ENCODE results near the gene SLC9C1. TPM values are rescaled to one million over a fixed set of nuclear protein-coding genes. Genes with fewer than 3 reads are reported as not detected.

SLC9C1 gene
- total RNA-seq, 1 donor from 2014 or later, result 2.2 TPM

DNA sequence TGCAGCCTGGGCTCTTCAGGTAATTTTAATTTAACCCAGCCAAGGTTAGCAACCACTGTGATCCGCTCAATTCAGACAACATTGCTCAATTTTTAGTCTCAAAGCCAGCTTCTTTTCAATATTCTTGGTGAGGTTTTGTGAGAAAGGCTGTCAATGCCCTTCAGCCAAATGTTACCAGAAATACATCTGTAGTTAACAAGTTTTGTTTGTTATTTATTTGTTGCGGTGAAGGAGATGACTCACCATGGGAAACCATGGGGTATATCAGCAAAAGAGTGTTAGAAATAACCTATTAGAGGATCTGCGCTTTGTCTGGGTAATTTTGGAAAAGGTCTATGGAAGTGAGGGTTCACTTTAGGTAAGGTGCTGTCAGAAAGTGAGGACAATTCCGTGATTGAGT is 5.0 kb downstream of the SLC9C1 start:
- DNase-seq (ENCODE audit: low read depth), result no peak
- TF ChIP-seq, protein P1, sequence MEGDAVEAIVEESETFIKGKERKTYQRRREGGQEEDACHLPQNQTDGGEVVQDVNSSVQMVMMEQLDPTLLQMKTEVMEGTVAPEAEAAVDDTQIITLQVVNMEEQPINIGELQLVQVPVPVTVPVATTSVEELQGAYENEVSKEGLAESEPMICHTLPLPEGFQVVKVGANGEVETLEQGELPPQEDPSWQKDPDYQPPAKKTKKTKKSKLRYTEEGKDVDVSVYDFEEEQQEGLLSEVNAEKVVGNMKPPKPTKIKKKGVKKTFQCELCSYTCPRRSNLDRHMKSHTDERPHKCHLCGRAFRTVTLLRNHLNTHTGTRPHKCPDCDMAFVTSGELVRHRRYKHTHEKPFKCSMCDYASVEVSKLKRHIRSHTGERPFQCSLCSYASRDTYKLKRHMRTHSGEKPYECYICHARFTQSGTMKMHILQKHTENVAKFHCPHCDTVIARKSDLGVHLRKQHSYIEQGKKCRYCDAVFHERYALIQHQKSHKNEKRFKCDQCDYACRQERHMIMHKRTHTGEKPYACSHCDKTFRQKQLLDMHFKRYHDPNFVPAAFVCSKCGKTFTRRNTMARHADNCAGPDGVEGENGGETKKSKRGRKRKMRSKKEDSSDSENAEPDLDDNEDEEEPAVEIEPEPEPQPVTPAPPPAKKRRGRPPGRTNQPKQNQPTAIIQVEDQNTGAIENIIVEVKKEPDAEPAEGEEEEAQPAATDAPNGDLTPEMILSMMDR (IDR thresholded peaks at IDR 0.05; ENCODE audit: insufficient read depth, low read length, poor library complexity, severe bottlenecking), result no peak
- Histone ChIP-seq H3K36me3 (ENCODE audit: control insufficient read depth, insufficient read depth, low read length) (no peaks in the 10 kb centered on the region), H3K27me3 (ENCODE audit: control insufficient read depth, insufficient read depth, low read length) (no peaks in the 10 kb centered on the region), H3K4me3 (ENCODE audit: low read depth, low read length) (no peak overlapping the region)

DNA sequence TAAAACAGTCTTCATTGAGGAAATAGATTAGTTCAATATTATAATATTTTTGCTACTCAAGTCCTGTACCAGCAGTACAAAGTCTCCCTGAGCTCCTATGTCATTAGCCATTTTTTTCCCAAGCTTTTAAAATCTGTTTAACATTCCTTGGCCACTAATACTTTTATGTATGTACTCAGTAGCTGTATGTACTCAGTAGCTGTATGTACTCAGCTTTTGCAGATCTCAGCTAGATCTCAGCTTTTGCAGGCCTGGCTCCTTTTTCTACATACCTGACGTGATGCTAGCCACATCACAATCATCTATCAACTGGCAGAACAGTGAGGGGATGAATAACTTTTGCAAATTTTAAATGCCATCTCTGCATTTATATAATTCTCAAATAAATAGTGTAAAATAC is 13.8 kb downstream of the SLC9C1 start:
- no peak overlapping the region for H3K4me3 ChIP-seq (ENCODE audit: low read depth, low read length)
- TF ChIP-seq, protein P1 (IDR thresholded peaks at IDR 0.05; ENCODE audit: insufficient read depth, low read length, poor library complexity, severe bottlenecking), result no peak
- DNase-seq (ENCODE audit: low read depth), result no peak
- no peaks in the 10 kb centered on the region for H3K36me3 ChIP-seq (ENCODE audit: control insufficient read depth, insufficient read depth, low read length)
- no peaks in the 10 kb centered on the region for H3K27me3 ChIP-seq (ENCODE audit: control insufficient read depth, insufficient read depth, low read length)

- no peaks in the 10 kb centered on the region for H3K36me3 ChIP-seq (ENCODE audit: control insufficient read depth, insufficient read depth, low read length)
- no peak for DNase-seq (ENCODE audit: low read depth)
- no peak overlapping the region for H3K4me3 ChIP-seq (ENCODE audit: low read depth, low read length)
- no peaks in the 10 kb centered on the region for H3K27me3 ChIP-seq (ENCODE audit: control insufficient read depth, insufficient read depth, low read length)
- TF ChIP-seq, protein P1 (IDR thresholded peaks at IDR 0.05; ENCODE audit: insufficient read depth, low read length, poor library complexity, severe bottlenecking), result no peak
Measured at GRCh38 chr3:112273536-112273935, 20.5 kb downstream of the SLC9C1 start.

DNA sequence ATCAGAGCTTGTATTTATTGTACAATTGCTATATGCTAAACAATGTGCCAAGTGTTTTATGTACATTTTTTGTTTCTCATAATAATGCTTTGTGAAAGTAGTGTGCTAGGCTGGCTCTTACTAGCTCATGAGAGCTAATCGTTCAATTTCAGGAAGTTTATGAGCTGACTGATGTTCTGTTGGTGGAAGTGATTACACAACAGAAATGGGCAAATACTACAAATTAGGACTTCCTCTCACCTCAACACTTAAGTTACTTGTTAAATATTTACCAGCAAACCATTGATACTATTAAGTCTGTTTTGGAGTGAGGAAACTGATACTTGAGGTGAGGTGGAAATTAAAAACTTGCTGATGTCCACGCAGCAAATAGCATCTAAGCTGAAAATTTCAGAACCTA is 32.3 kb downstream of the SLC9C1 start:
- TF ChIP-seq, protein P1 (IDR thresholded peaks at IDR 0.05; ENCODE audit: insufficient read depth, low read length, poor library complexity, severe bottlenecking), result no peak
- Histone ChIP-seq H3K4me3 (ENCODE audit: low read depth, low read length) (no peak overlapping the region), H3K36me3 (ENCODE audit: control insufficient read depth, insufficient read depth, low read length) (no peaks in the 10 kb centered on the region), H3K27me3 (ENCODE audit: control insufficient read depth, insufficient read depth, low read length) (no peaks in the 10 kb centered on the region)
- DNase-seq (ENCODE audit: low read depth), result no peak

DNA sequence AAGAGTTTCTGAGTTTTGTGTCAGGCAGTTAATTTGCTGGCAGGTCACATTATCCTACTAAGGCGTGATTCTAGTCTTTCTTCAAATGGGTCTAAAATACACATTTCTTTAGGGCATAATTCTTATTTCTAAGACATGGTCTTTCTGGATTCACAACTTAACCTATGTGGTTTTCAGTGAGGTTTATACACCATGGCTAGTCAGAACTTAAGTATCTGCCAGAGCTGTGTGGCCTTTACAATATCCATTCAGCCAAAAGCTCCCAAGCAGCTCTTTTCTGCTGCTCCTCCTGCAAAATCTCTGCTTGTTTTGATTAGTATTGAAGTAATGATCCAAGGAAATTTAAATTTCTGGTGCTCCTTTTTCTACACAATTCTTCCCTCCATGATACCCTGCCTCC is 33.5 kb downstream of the SLC9C1 start:
- no peak for DNase-seq (ENCODE audit: low read depth)
- Histone ChIP-seq H3K27me3 (ENCODE audit: control insufficient read depth, insufficient read depth, low read length) (no peaks in the 10 kb centered on the region), H3K4me3 (ENCODE audit: low read depth, low read length) (no peak overlapping the region), H3K36me3 (ENCODE audit: control insufficient read depth, insufficient read depth, low read length) (no peaks in the 10 kb centered on the region)
- TF ChIP-seq, protein P1 (IDR thresholded peaks at IDR 0.05; ENCODE audit: insufficient read depth, low read length, poor library complexity, severe bottlenecking), result no peak

- H3K27me3 ChIP-seq (ENCODE audit: control insufficient read depth, insufficient read depth, low read length), result no peaks in the 10 kb centered on the region
- H3K36me3 ChIP-seq (ENCODE audit: control insufficient read depth, insufficient read depth, low read length), result no peaks in the 10 kb centered on the region
- no peak for DNase-seq (ENCODE audit: low read depth)
- TF ChIP-seq, protein P1 (IDR thresholded peaks at IDR 0.05; ENCODE audit: insufficient read depth, low read length, poor library complexity, severe bottlenecking), result no peak
- H3K4me3 ChIP-seq (ENCODE audit: low read depth, low read length), result no peak overlapping the region
Measured at GRCh38 chr3:112253301-112253971, 40.6 kb downstream of the SLC9C1 start.

Measured in kidney epithelial cell (primary cell).